Measurements from ENCODE around the gene NFATC1. TPM values are rescaled to one million over a fixed set of nuclear protein-coding genes. Genes with fewer than 3 reads are reported as not detected.

NFATC1 gene
- total and polyA plus RNA-seq, 9 donors = 7.0 to 17.1 (median 12.6) TPM

DNA sequence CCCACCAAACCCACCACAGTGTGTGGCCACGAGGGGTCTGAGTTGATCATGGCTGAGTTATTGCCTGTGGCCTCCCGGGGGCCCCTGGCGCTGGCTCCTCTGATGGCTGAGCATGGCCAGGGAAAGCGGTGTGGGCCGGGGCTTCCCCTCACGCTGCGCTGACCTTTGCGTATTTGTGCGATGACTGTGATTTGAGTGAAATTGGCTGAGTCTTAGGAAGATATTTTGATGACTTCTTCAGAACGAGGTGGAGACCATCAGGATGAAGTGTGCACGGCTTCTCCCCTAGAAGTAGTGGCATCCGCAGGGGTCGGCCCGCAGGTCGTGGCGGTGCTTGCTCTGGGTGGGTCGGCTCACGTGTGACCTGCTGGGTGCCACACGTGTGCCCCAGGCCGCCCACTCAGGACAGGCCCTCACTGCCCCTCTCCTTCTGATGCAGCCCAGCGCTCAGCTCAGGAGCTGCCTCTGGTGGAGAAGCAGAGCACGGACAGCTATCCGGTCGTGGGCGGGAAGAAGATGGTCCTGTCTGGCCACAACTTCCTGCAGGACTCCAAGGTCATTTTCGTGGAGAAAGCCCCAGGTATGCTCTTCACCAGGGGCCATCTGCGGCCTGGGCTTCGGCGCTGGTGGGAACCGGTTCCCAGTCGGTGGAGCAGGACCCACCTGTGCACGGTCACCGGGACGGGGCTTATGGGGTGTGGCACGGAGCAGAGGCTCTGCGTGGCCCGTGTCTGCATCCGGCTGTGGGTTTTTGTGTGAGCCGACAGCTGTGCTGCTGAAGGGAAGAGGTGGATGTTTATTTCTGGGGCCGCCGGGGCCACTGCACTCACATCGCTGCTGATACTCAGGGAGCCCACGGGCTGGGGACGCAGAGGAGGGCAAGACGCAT, 55.8 kb downstream of the NFATC1 start:
- peaks cover 17% of the 10 kb centered on the region for H3K4me1 ChIP-seq (ENCODE audit: control insufficient read depth, insufficient read depth, low read length)
- peaks cover 57% of the 10 kb centered on the region for H3K36me3 ChIP-seq (ENCODE audit: control insufficient read depth, insufficient read depth, low read length)
- no peaks in the 10 kb centered on the region for H3K9me3 ChIP-seq (replicated peaks; ENCODE audit: control insufficient read depth, low read depth, low read length)
- 86% methylated on average over 44 of the region's 45 CpGs for WGBS (ENCODE audit: insufficient coverage)
- H3K4me3 ChIP-seq (ENCODE audit: low read length) = no peak overlapping the region
- DNase-seq = no peak
- no peak overlapping the region for H3K27ac ChIP-seq (ENCODE audit: low read length)
- no peaks in the 10 kb centered on the region for H3K27me3 ChIP-seq (ENCODE audit: control insufficient read depth, insufficient read depth, low read length)

- WGBS (ENCODE audit: insufficient coverage) = 84% methylated on average over 25 of the region's 26 CpGs
- Histone ChIP-seq H3K4me3 (ENCODE audit: low read length) (no peak overlapping the region), H3K27ac (ENCODE audit: low read length) (no peak overlapping the region), H3K9me3 (replicated peaks; ENCODE audit: control insufficient read depth, low read depth, low read length) (no peaks in the 10 kb centered on the region), H3K4me1 (ENCODE audit: control insufficient read depth, insufficient read depth, low read length) (peaks cover 14% of the 10 kb centered on the region), H3K36me3 (ENCODE audit: control insufficient read depth, insufficient read depth, low read length) (peaks cover 57% of the 10 kb centered on the region), H3K27me3 (ENCODE audit: control insufficient read depth, insufficient read depth, low read length) (no peaks in the 10 kb centered on the region)
- no peak for DNase-seq
Measured at GRCh38 chr18:79452190-79452990, 56.7 kb downstream of the NFATC1 start.

DNA sequence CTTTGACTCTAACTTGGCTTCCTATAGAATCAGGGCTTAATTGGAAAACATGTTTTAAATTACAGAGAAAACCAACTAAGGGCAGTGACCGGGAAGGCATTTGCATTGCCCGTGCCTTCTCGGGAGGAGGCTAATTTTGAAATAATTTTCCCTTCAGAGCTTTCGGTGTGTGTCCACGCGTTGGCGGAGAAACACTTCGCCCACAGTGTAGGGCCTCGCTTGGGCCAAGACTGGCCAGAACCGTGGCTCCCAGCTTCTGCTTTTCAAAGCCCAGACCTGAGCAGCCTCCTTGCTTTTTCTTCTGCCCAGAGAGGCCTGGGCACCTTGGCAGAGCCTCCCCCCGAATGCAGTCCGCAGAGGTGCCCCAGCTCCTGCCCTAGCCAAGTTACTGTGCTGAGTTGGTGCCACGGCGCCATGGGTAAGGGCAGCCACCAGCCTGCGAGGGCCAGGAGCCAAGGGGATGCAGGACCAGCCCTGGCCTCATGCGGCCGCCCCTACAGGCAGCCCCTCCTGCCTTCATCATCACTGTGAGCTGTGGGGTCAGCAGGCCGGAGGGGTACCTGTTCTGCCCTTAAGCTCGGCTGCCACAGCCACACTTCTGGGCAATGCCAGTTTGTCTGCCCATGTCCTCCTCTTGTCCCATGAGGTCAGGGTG, 57.4 kb downstream of the NFATC1 start:
- 88% methylated on average over 17 of the region's 19 CpGs for WGBS (ENCODE audit: insufficient coverage)
- Histone ChIP-seq H3K9me3 (replicated peaks; ENCODE audit: control insufficient read depth, low read depth, low read length) (no peaks in the 10 kb centered on the region), H3K36me3 (ENCODE audit: control insufficient read depth, insufficient read depth, low read length) (peaks cover 63% of the 10 kb centered on the region), H3K4me1 (ENCODE audit: control insufficient read depth, insufficient read depth, low read length) (peaks cover 18% of the 10 kb centered on the region), H3K4me3 (ENCODE audit: low read length) (no peak overlapping the region), H3K27me3 (ENCODE audit: control insufficient read depth, insufficient read depth, low read length) (no peaks in the 10 kb centered on the region), H3K27ac (ENCODE audit: low read length) (no peak overlapping the region)
- DNase-seq = no peak

GRCh38 chr18:79453816-79454735, 58.3 kb downstream of the NFATC1 start:
- Histone ChIP-seq H3K9me3 (replicated peaks; ENCODE audit: control insufficient read depth, low read depth, low read length) (no peaks in the 10 kb centered on the region), H3K27me3 (ENCODE audit: control insufficient read depth, insufficient read depth, low read length) (no peaks in the 10 kb centered on the region), H3K36me3 (ENCODE audit: control insufficient read depth, insufficient read depth, low read length) (peaks cover 62% of the 10 kb centered on the region), H3K27ac (ENCODE audit: low read length) (peak overlapping the region; percentile 44), H3K4me3 (ENCODE audit: low read length) (no peak overlapping the region), H3K4me1 (ENCODE audit: control insufficient read depth, insufficient read depth, low read length) (peaks cover 28% of the 10 kb centered on the region)
- DNase-seq = peak; percentile 54
- WGBS (ENCODE audit: insufficient coverage) = 66% methylated on average over 17 of the region's 32 CpGs

GRCh38 chr18:79455261-79455660, 59.5 kb downstream of the NFATC1 start:
- 92% methylated on average over 25 of the region's 26 CpGs for WGBS (ENCODE audit: insufficient coverage)
- Histone ChIP-seq H3K27me3 (ENCODE audit: control insufficient read depth, insufficient read depth, low read length) (peaks cover 2% of the 10 kb centered on the region), H3K4me1 (ENCODE audit: control insufficient read depth, insufficient read depth, low read length) (peaks cover 39% of the 10 kb centered on the region), H3K27ac (ENCODE audit: low read length) (no peak overlapping the region), H3K36me3 (ENCODE audit: control insufficient read depth, insufficient read depth, low read length) (peaks cover 61% of the 10 kb centered on the region), H3K9me3 (replicated peaks; ENCODE audit: control insufficient read depth, low read depth, low read length) (no peaks in the 10 kb centered on the region), H3K4me3 (ENCODE audit: low read length) (no peak overlapping the region)
- DNase-seq = no peak

GRCh38 chr18:79456105-79456980, 60.6 kb downstream of the NFATC1 start:
- DNase-seq = no peak
- H3K36me3 ChIP-seq (ENCODE audit: control insufficient read depth, insufficient read depth, low read length) = peaks cover 57% of the 10 kb centered on the region
- no peak overlapping the region for H3K4me3 ChIP-seq (ENCODE audit: low read length)
- peaks cover 2% of the 10 kb centered on the region for H3K27me3 ChIP-seq (ENCODE audit: control insufficient read depth, insufficient read depth, low read length)
- 91% methylated on average over 28 of the region's 37 CpGs for WGBS (ENCODE audit: insufficient coverage)
- no peak overlapping the region for H3K27ac ChIP-seq (ENCODE audit: low read length)
- H3K9me3 ChIP-seq (replicated peaks; ENCODE audit: control insufficient read depth, low read depth, low read length) = no peaks in the 10 kb centered on the region
- H3K4me1 ChIP-seq (ENCODE audit: control insufficient read depth, insufficient read depth, low read length) = peaks cover 45% of the 10 kb centered on the region

- no peak overlapping the region for H3K27ac ChIP-seq (ENCODE audit: low read length)
- no peak for DNase-seq
Measured at GRCh38 chr18:79457239-79457638, 61.5 kb downstream of the NFATC1 start.

DNA sequence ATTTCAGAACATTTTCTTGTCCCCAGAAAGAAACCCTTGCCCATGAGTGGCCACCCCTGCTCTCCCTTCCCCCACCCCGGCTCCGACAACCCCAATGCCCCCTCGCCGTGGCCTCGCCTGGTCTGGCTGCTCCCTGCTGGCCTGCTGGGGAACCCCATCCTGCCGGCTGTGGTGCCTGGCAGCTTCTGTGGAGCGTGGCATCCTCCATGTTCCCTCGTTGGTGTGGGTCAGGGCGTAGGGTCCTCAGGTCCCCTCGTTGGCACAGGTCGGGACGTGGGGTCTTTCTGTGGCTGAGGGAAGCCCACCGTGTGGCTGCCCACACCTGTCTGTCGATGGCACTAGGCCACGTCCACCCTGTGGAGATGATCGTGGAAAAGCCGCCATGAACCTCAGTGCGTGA, 61.9 kb downstream of the NFATC1 start:
- Histone ChIP-seq H3K27me3 (ENCODE audit: control insufficient read depth, insufficient read depth, low read length) (peaks cover 2% of the 10 kb centered on the region), H3K36me3 (ENCODE audit: control insufficient read depth, insufficient read depth, low read length) (peaks cover 52% of the 10 kb centered on the region), H3K9me3 (replicated peaks; ENCODE audit: control insufficient read depth, low read depth, low read length) (no peaks in the 10 kb centered on the region), H3K4me1 (ENCODE audit: control insufficient read depth, insufficient read depth, low read length) (peaks cover 45% of the 10 kb centered on the region), H3K27ac (ENCODE audit: low read length) (no peak overlapping the region), H3K4me3 (ENCODE audit: low read length) (no peak overlapping the region)
- WGBS (ENCODE audit: insufficient coverage) = 91% methylated on average over 18 of the region's 18 CpGs
- no peak for DNase-seq

More at GRCh38 chr18:79457239-79457638, 61.5 kb downstream of the NFATC1 start:
- no peak overlapping the region for H3K4me3 ChIP-seq (ENCODE audit: low read length)
- 81% methylated on average over 10 of the region's 12 CpGs for WGBS (ENCODE audit: insufficient coverage)
- H3K4me1 ChIP-seq (ENCODE audit: control insufficient read depth, insufficient read depth, low read length) = peaks cover 45% of the 10 kb centered on the region
- H3K36me3 ChIP-seq (ENCODE audit: control insufficient read depth, insufficient read depth, low read length) = peaks cover 56% of the 10 kb centered on the region
- H3K27me3 ChIP-seq (ENCODE audit: control insufficient read depth, insufficient read depth, low read length) = peaks cover 2% of the 10 kb centered on the region
- no peaks in the 10 kb centered on the region for H3K9me3 ChIP-seq (replicated peaks; ENCODE audit: control insufficient read depth, low read depth, low read length)

Measured in muscle of leg (tissue), 11 donors.